HG03521 (cell line): ENCODE measurements around the gene SMIM1.
"Not testable (repeated sequence)": the region's sequence is repeated elsewhere in the genome, so short reads cannot be mapped to it uniquely, and the experiment has no call there.

ENCODE experiments used
- ATAC-seq: cut with Tn5 transposase; IDR thresholded peaks from one replicate; pipeline ENCODE4 v1.9.1; 2021; ENCODE audit warnings: mild to moderate bottlenecking, moderate library complexity; ENCODE audit not compliant: unreplicated experiment

SMIM1 gene

GRCh38 chr1:3789421-3790300 lies 17.1 kb downstream of the SMIM1 start:
- ATAC-seq: no peak

- no peak for ATAC-seq
Observed at GRCh38 chr1:3790500-3790923, 18.0 kb downstream of the SMIM1 start.

- no peak for ATAC-seq
Observed at GRCh38 chr1:3790952-3791351, 18.4 kb downstream of the SMIM1 start.

GRCh38 chr1:3795453-3796214 lies 23.1 kb downstream of the SMIM1 start:
- no peak for ATAC-seq

- peak; percentile 96 for ATAC-seq
Observed at GRCh38 chr1:3796215-3797061, 23.9 kb downstream of the SMIM1 start, which contains the start of gene LRRC47. TSS of gene LRRC47 (minus strand) at chr1:3796498. CDS start at chr1:3796476, 22 bp downstream.

GRCh38 chr1:3799976-3800685 lies 27.6 kb downstream of the SMIM1 start:
- no peak for ATAC-seq

- not testable (repeated sequence) for ATAC-seq
Observed at GRCh38 chr1:3800795-3801194, 28.2 kb downstream of the SMIM1 start.

- no peak for ATAC-seq
Observed at GRCh38 chr1:3803905-3804626, 31.5 kb downstream of the SMIM1 start.

- ATAC-seq: not testable (repeated sequence)
Observed at GRCh38 chr1:3804627-3804944, 32.0 kb downstream of the SMIM1 start.

GRCh38 chr1:3805038-3805437 lies 32.5 kb downstream of the SMIM1 start:
- ATAC-seq: no peak

GRCh38 chr1:3807769-3808168 lies 35.2 kb downstream of the SMIM1 start:
- ATAC-seq: no peak

GRCh38 chr1:3809680-3810079 lies 37.1 kb downstream of the SMIM1 start:
- no peak for ATAC-seq

- not testable (repeated sequence) for ATAC-seq
Observed at GRCh38 chr1:3810149-3810761, 37.7 kb downstream of the SMIM1 start.

GRCh38 chr1:3811595-3811911 lies 39.0 kb downstream of the SMIM1 start:
- ATAC-seq: no peak

GRCh38 chr1:3814065-3814464 lies 41.5 kb downstream of the SMIM1 start:
- ATAC-seq: no peak

GRCh38 chr1:3814771-3815561 lies 42.4 kb downstream of the SMIM1 start:
- ATAC-seq: no peak

GRCh38 chr1:3816331-3817137 lies 44.0 kb downstream of the SMIM1 start:
- ATAC-seq: no peak
